Thyroid gland (tissue), 4 donors: ENCODE measurements around the gene SNIP1. TPM values are rescaled to one million over a fixed set of nuclear protein-coding genes. Genes with fewer than 3 reads are reported as not detected.

Experiments used
- DNase-seq, 2 donors: peaks; one replicate each; pipeline ENCODE4 v3.0.0-alpha.2; 2019
- H3K27ac ChIP-seq, 3 donors: fragments of 200-600 bp; sonication (generic); 1 replicate in 2 of 3; 2 replicates in 1 of 3; pipeline ENCODE4 v1.5.1; 2016 to 2019; ENCODE audit warnings: mild to moderate bottlenecking in 1 of 3, moderate library complexity in 1 of 3
- H3K27me3 ChIP-seq: fragments of 200-600 bp; sonication (generic); one replicate; pipeline ENCODE4 v1.5.1; 2019
- H3K36me3 ChIP-seq, 2 donors: fragments of 200-600 bp; sonication (generic); one replicate each; pipeline ENCODE4 v1.5.1; 2016 to 2019
- H3K4me1 ChIP-seq, 2 donors: fragments of 200-600 bp; sonication (generic); one replicate each; pipeline ENCODE4 v1.5.1; 2017 to 2019
- H3K4me3 ChIP-seq, 3 donors: fragments of 200-600 bp; sonication (generic); replicated peaks in 1 of 3; 1 replicate in 2 of 3; 2 replicates in 1 of 3; pipeline ENCODE4 v1.5.1; 2016; ENCODE audit warnings: mild to moderate bottlenecking in 1 of 3
- H3K9me3 ChIP-seq: fragments of 200-600 bp; sonication (generic); one replicate; pipeline ENCODE4 v1.5.1; 2017
- POLR2A ChIP-seq, 2 donors: fragments of 450-650 bp; IDR thresholded peaks; one replicate each; pipeline ENCODE4 v1.6.1; 2017; ENCODE audit warnings: antibody characterized with exemption in 2 of 2, mild to moderate bottlenecking in 2 of 2, moderate library complexity in 1 of 2
- WGBS, 2 donors: methylation state at CpG; one replicate each; pipeline ENCODE4 v1.1.5; 2017; 5-methylcytosine and 5-hydroxymethylcytosine counted together
- intact Hi-C: fragments of 100-400 bp; cut with DNase I; formaldehyde crosslinking; loops from one replicate; pipeline ENCODE4 v1.15.1; 2023
- total RNA-seq, 4 donors: library from RNA; depleted of rRNA; stranded (reverse); fragments of >200 nt; gene quantifications; one replicate each; pipeline ENCODE4 v1.2.3, GENCODE V29; 2016
- TF ChIP-seq, protein P1 (sequence below), 6 experiments: fragments of 200-600 bp in 3 of 6; fragments of 450-650 bp in 3 of 6; sonication (generic) in 3 of 6; IDR thresholded peaks; one replicate each; pipeline ENCODE4 v1.5.1; 2016 to 2019; ENCODE audit warnings: antibody characterized with exemption in 6 of 6, mild to moderate bottlenecking in 2 of 6, inconsistent platforms in 1 of 6, moderate library complexity in 1 of 6

SNIP1 gene
- total RNA-seq, 4 donors from 2014 or later: 8.1 to 16.7 (median 13.0) TPM

- H3K27ac ChIP-seq: no peak overlapping the region
- TF ChIP-seq, protein P1, sequence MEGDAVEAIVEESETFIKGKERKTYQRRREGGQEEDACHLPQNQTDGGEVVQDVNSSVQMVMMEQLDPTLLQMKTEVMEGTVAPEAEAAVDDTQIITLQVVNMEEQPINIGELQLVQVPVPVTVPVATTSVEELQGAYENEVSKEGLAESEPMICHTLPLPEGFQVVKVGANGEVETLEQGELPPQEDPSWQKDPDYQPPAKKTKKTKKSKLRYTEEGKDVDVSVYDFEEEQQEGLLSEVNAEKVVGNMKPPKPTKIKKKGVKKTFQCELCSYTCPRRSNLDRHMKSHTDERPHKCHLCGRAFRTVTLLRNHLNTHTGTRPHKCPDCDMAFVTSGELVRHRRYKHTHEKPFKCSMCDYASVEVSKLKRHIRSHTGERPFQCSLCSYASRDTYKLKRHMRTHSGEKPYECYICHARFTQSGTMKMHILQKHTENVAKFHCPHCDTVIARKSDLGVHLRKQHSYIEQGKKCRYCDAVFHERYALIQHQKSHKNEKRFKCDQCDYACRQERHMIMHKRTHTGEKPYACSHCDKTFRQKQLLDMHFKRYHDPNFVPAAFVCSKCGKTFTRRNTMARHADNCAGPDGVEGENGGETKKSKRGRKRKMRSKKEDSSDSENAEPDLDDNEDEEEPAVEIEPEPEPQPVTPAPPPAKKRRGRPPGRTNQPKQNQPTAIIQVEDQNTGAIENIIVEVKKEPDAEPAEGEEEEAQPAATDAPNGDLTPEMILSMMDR (IDR thresholded peaks at IDR 0.05): no peak
- no peak for TF ChIP-seq POLR2A (IDR thresholded peaks at IDR 0.05)
- DNase-seq: no peak
- H3K9me3 ChIP-seq: no peaks in the 10 kb centered on the region
- intact Hi-C loops: no loop called here
- no peak overlapping the region for H3K4me3 ChIP-seq
- WGBS, 2 donors: 73 to 76% methylated on average over 5 of the region's 5 CpGs
- H3K27me3 ChIP-seq: no peaks in the 10 kb centered on the region
- H3K36me3 ChIP-seq: peaks cover 57 to 64% of the 10 kb centered on the region in 2 donors
- H3K4me1 ChIP-seq: no peaks in the 10 kb centered on the region
Measured at GRCh38 chr1:37575692-37576091, 21.6 kb upstream of the SNIP1 start.

DNA sequence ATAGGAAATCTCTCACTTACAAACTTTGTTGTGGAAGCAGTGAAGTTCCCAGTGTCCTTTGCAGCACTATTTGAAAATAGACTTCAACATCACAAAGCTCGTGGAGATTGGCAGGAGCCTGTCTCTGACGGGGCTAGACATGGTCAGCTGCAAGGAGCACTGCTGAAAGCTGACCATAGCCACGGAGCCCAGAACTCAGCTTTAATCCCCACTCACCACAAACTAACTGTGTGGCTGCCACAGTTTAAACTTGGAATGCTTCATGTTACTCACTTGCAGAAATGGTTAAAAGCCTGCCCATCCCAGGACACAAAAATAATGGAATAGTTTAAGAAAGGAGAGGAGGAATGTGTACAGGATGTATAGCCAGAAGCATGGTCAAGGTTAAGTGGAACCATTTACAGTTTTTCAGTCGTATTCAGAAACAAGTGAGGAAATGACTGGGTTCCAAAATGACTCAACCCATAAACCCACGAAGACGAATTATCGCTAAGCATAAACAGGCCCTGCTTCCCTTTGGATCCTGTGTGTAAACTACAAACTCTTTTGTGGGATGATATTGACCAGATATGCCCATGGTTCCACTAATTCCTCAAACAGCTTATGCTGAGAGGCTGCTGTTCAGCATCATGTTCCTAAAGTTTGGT is 20.9 kb upstream of the SNIP1 start:
- intact Hi-C loops: no loop called here
- DNase-seq: no peak
- Histone ChIP-seq H3K36me3 (peaks cover 56 to 65% of the 10 kb centered on the region in 2 donors), H3K4me3 (no peak overlapping the region), H3K27me3 (no peaks in the 10 kb centered on the region), H3K27ac (no peak overlapping the region), H3K9me3 (no peaks in the 10 kb centered on the region), H3K4me1 (no peaks in the 10 kb centered on the region)
- TF ChIP-seq, protein P1 (IDR thresholded peaks at IDR 0.05): no peak
- no peak for TF ChIP-seq POLR2A (IDR thresholded peaks at IDR 0.05)
- WGBS, 2 donors: 89% methylated on average over 7 of the region's 7 CpGs

DNA sequence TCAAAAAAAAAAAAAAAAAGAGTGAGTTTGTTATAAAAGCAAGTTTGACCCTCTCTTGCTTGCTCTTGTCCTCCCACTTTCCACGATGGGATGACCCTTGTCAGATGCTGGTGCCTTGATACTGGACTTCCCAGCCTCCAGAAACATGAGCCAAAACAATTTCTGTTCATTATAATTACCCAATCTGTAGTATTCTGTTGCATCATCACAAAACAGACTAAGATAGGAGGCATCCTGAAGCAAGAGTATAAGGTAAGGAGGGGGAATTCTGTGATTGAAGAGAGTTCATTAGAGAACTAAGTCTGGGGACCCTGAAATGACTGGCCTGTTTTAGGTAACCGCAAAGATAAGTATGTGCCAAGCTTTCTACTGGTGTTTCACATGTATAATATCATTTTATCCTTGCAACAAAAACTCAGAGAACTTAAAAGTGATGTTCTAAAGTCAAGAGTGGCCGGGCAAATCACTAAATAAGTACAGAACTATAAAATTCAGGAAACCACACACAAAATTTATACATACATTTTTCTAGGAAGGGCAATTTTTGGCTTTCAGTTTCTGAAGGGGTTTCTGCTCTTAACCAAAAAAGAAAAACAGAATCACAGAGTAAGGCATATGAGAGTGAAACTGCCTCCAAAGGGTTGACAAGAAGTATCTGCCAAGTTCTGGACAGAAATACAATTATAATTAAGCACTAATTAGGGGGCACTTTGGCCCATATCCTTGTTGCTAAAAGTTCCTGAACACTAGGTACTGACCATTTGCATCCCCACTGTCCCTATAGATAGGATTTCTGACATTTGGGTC is 16.6 kb upstream of the SNIP1 start:
- intact Hi-C loops: no loop called here
- Histone ChIP-seq H3K4me1 (no peaks in the 10 kb centered on the region), H3K4me3 (no peak overlapping the region), H3K27me3 (no peaks in the 10 kb centered on the region), H3K27ac (no peak overlapping the region), H3K36me3 (peaks cover 75 to 86% of the 10 kb centered on the region in 2 donors), H3K9me3 (no peaks in the 10 kb centered on the region)
- WGBS, 2 donors: 95 to 99% methylated on average over 3 of the region's 3 CpGs
- TF ChIP-seq, protein P1 (IDR thresholded peaks at IDR 0.05): no peak
- DNase-seq: no peak

DNA sequence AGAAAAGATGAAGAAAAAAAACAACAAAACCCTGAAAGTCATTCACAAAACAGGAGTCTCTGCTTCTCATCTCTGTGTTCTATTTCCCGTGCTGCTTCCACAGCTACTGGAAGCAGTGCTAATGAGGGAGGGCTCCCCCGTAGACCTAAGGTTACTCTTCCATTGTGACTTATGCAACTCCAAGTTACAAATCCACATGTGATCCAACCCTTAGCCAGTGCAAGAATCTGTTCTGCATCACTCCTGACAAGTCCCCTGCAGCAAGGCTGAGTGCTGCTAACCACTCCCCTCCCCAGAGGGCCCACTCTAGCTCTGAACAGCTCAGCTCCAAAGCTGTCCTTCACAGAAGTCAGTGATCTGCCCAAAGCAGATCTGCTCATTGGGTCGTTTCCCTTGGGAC is 12.9 kb upstream of the SNIP1 start:
- 85 to 93% methylated on average over 3 of the region's 3 CpGs for WGBS, 2 donors
- Histone ChIP-seq H3K4me3 (no peak overlapping the region), H3K36me3 (peaks cover 57 to 60% of the 10 kb centered on the region in 2 donors), H3K9me3 (no peaks in the 10 kb centered on the region), H3K4me1 (no peaks in the 10 kb centered on the region), H3K27ac (no peak overlapping the region), H3K27me3 (no peaks in the 10 kb centered on the region)
- intact Hi-C loops: no loop called here
- no peak for DNase-seq
- TF ChIP-seq, protein P1 (IDR thresholded peaks at IDR 0.05): no peak
- TF ChIP-seq POLR2A (IDR thresholded peaks at IDR 0.05): no peak

DNA sequence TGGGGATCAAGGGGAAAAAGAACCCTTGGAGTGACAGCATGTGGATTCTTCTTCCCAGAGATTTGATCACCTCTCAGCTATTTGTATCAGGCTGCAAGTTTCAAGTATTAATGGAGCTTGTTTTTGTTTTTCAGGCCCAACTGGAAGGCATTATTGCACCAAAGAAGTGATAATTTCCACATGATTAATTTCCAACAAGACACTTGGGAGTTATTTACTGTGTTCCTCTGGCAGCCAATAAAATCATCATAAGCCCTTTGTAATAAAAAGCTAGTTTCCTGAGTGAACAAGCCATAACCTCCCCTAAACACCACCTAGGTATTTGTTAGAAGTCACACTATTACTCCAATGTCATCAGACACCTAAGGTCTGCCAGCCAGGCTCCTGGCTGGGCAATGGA is 10.8 kb upstream of the SNIP1 start:
- intact Hi-C loops: no loop called here
- DNase-seq: no peak
- Histone ChIP-seq H3K9me3 (no peaks in the 10 kb centered on the region), H3K4me3 (no peak overlapping the region), H3K36me3 (peaks cover 48 to 49% of the 10 kb centered on the region in 2 donors), H3K27me3 (no peaks in the 10 kb centered on the region), H3K4me1 (no peaks in the 10 kb centered on the region), H3K27ac (no peak overlapping the region)
- TF ChIP-seq, protein P1 (IDR thresholded peaks at IDR 0.05): no peak
- no peak for TF ChIP-seq POLR2A (IDR thresholded peaks at IDR 0.05)
